CD14-positive monocyte (primary cell): ENCODE results near the gene DNAH10. TPM values are rescaled to one million over a fixed set of nuclear protein-coding genes. Genes with fewer than 3 reads are reported as not detected.

ENCODE experiments used
- DNase-seq, 3 donors: peaks; one replicate each; pipeline ENCODE4 v3.0.0-alpha.2; 2011 to 2022
- H2AFZ ChIP-seq: 2 replicates; pipeline ENCODE4 v1.6.0; 2012; ENCODE audit warnings: mild to moderate bottlenecking, low read depth, low read length, inconsistent platforms; ENCODE audit not compliant: insufficient read depth, poor library complexity, severe bottlenecking
- H3K27ac ChIP-seq, 2 donors: 1 replicate in 1 of 2; 2 replicates in 1 of 2; pipeline ENCODE4 v1.5.1; 2012 to 2013; ENCODE audit warnings: low read length in 2 of 2, control low read depth in 1 of 2, inconsistent platforms in 1 of 2, low read depth in 1 of 2, mild to moderate bottlenecking in 1 of 2
- H3K27me3 ChIP-seq, 2 donors: one replicate each; pipeline versions ENCODE4 v1.6.0 to v1.6.1; 2011 to 2013; ENCODE audit warnings: low read length in 2 of 2; ENCODE audit not compliant: control insufficient read depth in 2 of 2, insufficient read depth in 2 of 2
- H3K36me3 ChIP-seq, 2 donors: replicated peaks in 1 of 2; 1 replicate in 1 of 2; 2 replicates in 1 of 2; pipeline versions ENCODE4 v1.5.1 to v1.6.1; 2012 to 2013; ENCODE audit warnings: low read length in 2 of 2, control low read depth in 1 of 2, inconsistent platforms in 1 of 2, mild to moderate bottlenecking in 1 of 2; ENCODE audit not compliant: insufficient read depth in 2 of 2, control insufficient read depth in 1 of 2
- H3K4me1 ChIP-seq, 2 donors: 1 replicate in 1 of 2; 2 replicates in 1 of 2; pipeline versions ENCODE4 v1.5.1 to v1.6.1; 2012 to 2013; ENCODE audit warnings: low read length in 2 of 2, control low read depth in 1 of 2, inconsistent platforms in 1 of 2, mild to moderate bottlenecking in 1 of 2, moderate library complexity in 1 of 2; ENCODE audit not compliant: insufficient read depth in 2 of 2, control insufficient read depth in 1 of 2
- H3K4me2 ChIP-seq: replicated peaks from 2 replicates; pipeline ENCODE3; 2012; ENCODE audit warnings: low read length, moderate library complexity, mild to moderate bottlenecking; ENCODE audit not compliant: poor library complexity, severe bottlenecking; ENCODE audit errors: extremely low read depth
- H3K4me3 ChIP-seq, 3 experiments: fragments of 200-600 bp in 1 of 3; sonication (generic) in 1 of 3; replicated peaks in 1 of 3; 1 replicate in 2 of 3; 2 replicates in 1 of 3; pipeline ENCODE4 v1.5.1; 2011 to 2013; ENCODE audit warnings: low read length in 3 of 3, mild to moderate bottlenecking in 3 of 3, control low read depth in 2 of 3, low read depth in 2 of 3, inconsistent platforms in 1 of 3, moderate library complexity in 1 of 3
- H3K79me2 ChIP-seq: 2 replicates; pipeline ENCODE4 v1.6.0; 2012; ENCODE audit warnings: mild to moderate bottlenecking, control low read depth, inconsistent platforms, low read length, moderate library complexity; ENCODE audit not compliant: insufficient read depth
- H3K9ac ChIP-seq: 2 replicates; pipeline ENCODE4 v1.6.0; 2017; ENCODE audit warnings: low read length, mild to moderate bottlenecking; ENCODE audit not compliant: insufficient read depth, poor library complexity, severe bottlenecking
- H3K9me3 ChIP-seq, 2 donors: replicated peaks in 1 of 2; 1 replicate in 1 of 2; 2 replicates in 1 of 2; pipeline versions ENCODE4 v1.5.1 to v1.6.1; 2012 to 2013; ENCODE audit warnings: low read length in 2 of 2, control low read depth in 1 of 2; ENCODE audit not compliant: control insufficient read depth in 1 of 2, insufficient read depth in 1 of 2
- H4K20me1 ChIP-seq: 2 replicates; pipeline ENCODE4 v1.6.0; 2012; ENCODE audit warnings: mild to moderate bottlenecking, low read length, control low read depth, moderate library complexity; ENCODE audit not compliant: insufficient read depth
- H3K27ac Mint-ChIP-seq, 7 donors: one replicate each; pipeline ENCODE4 v1.8.0; 2020; ENCODE audit warnings: mild to moderate bottlenecking in 7 of 7, mixed read lengths in 7 of 7, moderate library complexity in 6 of 7, inconsistent platforms in 2 of 7
- H3K27me3 Mint-ChIP-seq, 3 donors: one replicate each; pipeline ENCODE4 v1.8.0; 2021 to 2022; ENCODE audit warnings: low read depth in 3 of 3, mild to moderate bottlenecking in 3 of 3, mixed read lengths in 3 of 3, moderate library complexity in 3 of 3, inconsistent platforms in 1 of 3
- H3K36me3 Mint-ChIP-seq, 2 donors: one replicate each; pipeline ENCODE4 v1.8.0; 2020; ENCODE audit warnings: mixed read lengths in 2 of 2, inconsistent platforms in 1 of 2, mild to moderate bottlenecking in 1 of 2
- H3K4me1 Mint-ChIP-seq: one replicate; pipeline ENCODE4 v1.8.0; 2020; ENCODE audit warnings: mild to moderate bottlenecking, mixed read lengths
- H3K4me3 Mint-ChIP-seq, 2 donors: one replicate each; pipeline ENCODE4 v1.8.0; 2020; ENCODE audit warnings: mild to moderate bottlenecking in 2 of 2, mixed read lengths in 2 of 2, moderate library complexity in 1 of 2
- H3K9me3 Mint-ChIP-seq, 7 donors: one replicate each; pipeline ENCODE4 v1.8.0; 2020 to 2022; ENCODE audit warnings: mixed read lengths in 7 of 7, mild to moderate bottlenecking in 6 of 7, moderate library complexity in 6 of 7, inconsistent platforms in 2 of 7
- CTCF ChIP-seq: fragments of 200-600 bp; IDR thresholded peaks from one replicate; pipeline ENCODE4 v1.8.0; 2022; ENCODE audit warnings: antibody characterized with exemption, mild to moderate bottlenecking
- WGBS: methylation state at CpG from one replicate; pipeline ENCODE4 v1.1.5; 2013; ENCODE audit warnings: missing lambda C conversion rate; ENCODE audit not compliant: insufficient coverage; 5-methylcytosine and 5-hydroxymethylcytosine counted together
- intact Hi-C, 2 donors: fragments of 100-400 bp; cut with micrococcal nuclease; formaldehyde crosslinking; loops; one replicate each; pipeline versions ENCODE4 v1.15.0 to v1.15.1; 2023
- polyA plus RNA-seq, 3 donors: library from polyadenylated mRNA; depleted of rRNA in 1 of 3; unstranded in 2 of 3; stranded (reverse) in 1 of 3; fragments of 300-500 nt in 2 of 3; fragments of >200 nt in 1 of 3; fragmentation: Illumina TruSeq in 2 of 3; gene quantifications; 1 replicate in 2 of 3; 2 replicates in 1 of 3; pipeline ENCODE4 v1.2.3, GENCODE V29; 2012 to 2021

The DNAH10 gene
- polyA plus RNA-seq, 3 donors = not detected

- peaks cover 0 to 2% (median 0%) of the 10 kb centered on the region in 7 donors for H3K9me3 Mint-ChIP-seq
- Histone ChIP-seq H4K20me1 (no peaks in the 10 kb centered on the region), H3K36me3 (no peaks in the 10 kb centered on the region), H2AFZ (no peak overlapping the region), H3K27ac (no peak overlapping the region), H3K9ac (no peak overlapping the region), H3K4me1 (no peaks in the 10 kb centered on the region), H3K79me2 (no peaks in the 10 kb centered on the region), H3K27me3 (no peaks in the 10 kb centered on the region), H3K9me3 (no peaks in the 10 kb centered on the region), H3K4me2 (no peak overlapping the region), H3K4me3 (no peak overlapping the region)
- no peaks in the 10 kb centered on the region for H3K36me3 Mint-ChIP-seq
- intact Hi-C loops = no loop called here
- no peaks in the 10 kb centered on the region for H3K4me1 Mint-ChIP-seq
- WGBS = no CpG with 5 or more reads among the region's 3 CpGs
- H3K4me3 Mint-ChIP-seq = no peak overlapping the region
- TF ChIP-seq CTCF = no peak
- H3K27ac Mint-ChIP-seq = no peak overlapping the region
- peaks cover 0 to 4% (median 1%) of the 10 kb centered on the region in 3 donors for H3K27me3 Mint-ChIP-seq
- no peak for DNase-seq
Measured at GRCh38 chr12:123860377-123860776, 98.3 kb downstream of the DNAH10 start.

- Histone ChIP-seq H4K20me1 (no peaks in the 10 kb centered on the region), H3K9me3 (no peaks in the 10 kb centered on the region), H3K4me3 (no peak overlapping the region), H3K4me1 (no peaks in the 10 kb centered on the region), H3K27me3 (no peaks in the 10 kb centered on the region), H2AFZ (no peak overlapping the region), H3K79me2 (no peaks in the 10 kb centered on the region), H3K27ac (no peak overlapping the region), H3K9ac (no peak overlapping the region), H3K36me3 (no peaks in the 10 kb centered on the region), H3K4me2 (no peak overlapping the region)
- intact Hi-C loops = no loop called here
- no peak for DNase-seq
- H3K27me3 Mint-ChIP-seq = peaks cover 0 to 4% (median 1%) of the 10 kb centered on the region in 3 donors
- H3K4me3 Mint-ChIP-seq = no peak overlapping the region
- H3K36me3 Mint-ChIP-seq = no peaks in the 10 kb centered on the region
- peaks cover 0 to 2% (median 0%) of the 10 kb centered on the region in 7 donors for H3K9me3 Mint-ChIP-seq
- H3K27ac Mint-ChIP-seq = no peak overlapping the region
- no peak for TF ChIP-seq CTCF
- WGBS = 93% methylated on average over 4 of the region's 4 CpGs
- no peaks in the 10 kb centered on the region for H3K4me1 Mint-ChIP-seq
Measured at GRCh38 chr12:123861392-123861791, 99.3 kb downstream of the DNAH10 start.
